ENCODE measurements around the gene ARHGAP26.
"Not testable (repeated sequence)": the region's sequence is repeated elsewhere in the genome, so short reads cannot be mapped to it uniquely, and the experiment has no call there.

ARHGAP26 gene

DNA sequence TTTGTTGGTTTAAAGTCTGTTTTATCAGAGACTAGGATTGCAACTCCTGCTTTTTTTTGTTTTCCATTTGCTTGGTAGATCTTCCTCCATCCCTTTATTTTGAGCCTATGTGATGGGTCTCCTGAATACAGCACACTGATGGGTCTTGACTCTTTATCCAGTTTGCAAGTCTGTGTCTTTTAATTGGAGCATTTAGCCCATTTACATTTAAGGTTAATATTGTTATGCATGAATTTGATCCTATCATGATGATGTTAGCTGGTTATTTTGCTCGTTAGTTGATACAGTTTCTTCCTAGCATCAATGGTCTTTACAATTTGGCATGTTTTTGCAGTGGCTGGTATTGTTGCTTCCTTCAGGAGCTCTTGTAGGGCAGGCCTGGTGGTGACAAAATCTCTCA lies 219.1 kb downstream of the ARHGAP26 start:
- peak overlapping the region; percentile 44 to 86 for H3K27ac Mint-ChIP-seq
- H3K36me3 Mint-ChIP-seq (ENCODE audit: insufficient read depth), result peaks cover 14% of the 10 kb centered on the region

DNA sequence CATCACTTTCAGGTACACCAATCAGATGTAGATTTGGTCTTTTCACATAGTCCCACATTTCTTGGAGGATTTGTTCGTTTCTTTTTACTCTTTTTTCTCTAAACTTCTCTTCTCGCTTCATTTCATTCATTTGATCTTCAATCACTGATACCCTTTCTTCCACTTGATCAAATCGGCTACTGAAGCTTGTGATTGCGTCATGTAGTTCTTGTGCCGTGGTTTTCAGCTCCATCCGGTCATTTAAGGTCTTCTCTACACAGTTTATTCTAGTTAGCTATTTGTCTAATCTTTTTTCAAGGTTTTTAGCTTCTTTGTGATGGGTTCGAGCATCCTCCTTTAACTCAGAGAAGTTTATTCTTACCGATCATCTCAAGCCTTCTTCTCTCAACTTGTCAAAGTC lies 219.9 kb downstream of the ARHGAP26 start:
- not testable (repeated sequence) for H3K27me3 Mint-ChIP-seq; H3K9me3 Mint-ChIP-seq; ATAC-seq (replicated peaks); DNase-seq
- Mint-ChIP-seq H3K4me1 (ENCODE audit: low read depth in 2 of 2) (peaks cover 45 to 59% of the 10 kb centered on the region in 2 donors), H3K4me3 (peak overlapping the region; percentile 33 to 62), H3K36me3 (ENCODE audit: insufficient read depth) (peaks cover 14% of the 10 kb centered on the region), H3K27ac (peak overlapping the region; percentile 44 to 86)

More for the DNA sequence above, 219.1 kb downstream of the ARHGAP26 start:
- ATAC-seq (replicated peaks); H3K4me3 Mint-ChIP-seq; DNase-seq; H3K27me3 Mint-ChIP-seq; H3K9me3 Mint-ChIP-seq: not testable (repeated sequence)
- peaks cover 45 to 57% of the 10 kb centered on the region in 2 donors for H3K4me1 Mint-ChIP-seq (ENCODE audit: low read depth in 2 of 2)

DNA sequence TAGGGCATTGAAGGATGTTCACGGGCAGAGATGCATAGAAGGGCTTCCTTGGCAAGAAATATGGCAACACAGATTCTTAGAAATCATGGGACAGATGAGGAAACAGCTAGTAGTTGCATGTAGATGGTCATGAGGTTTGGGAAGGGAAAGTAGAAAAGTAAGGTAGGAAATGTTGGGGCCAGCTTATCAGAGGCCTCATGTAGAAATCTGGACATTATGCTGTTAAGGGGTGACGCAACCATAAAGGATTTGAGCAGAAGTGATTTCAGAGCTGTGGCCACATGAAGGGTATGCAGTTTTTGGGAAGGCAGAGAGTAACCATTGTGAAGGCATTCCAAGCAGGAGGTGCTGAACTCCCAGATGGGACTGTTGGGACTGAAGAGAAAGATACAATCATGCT lies 224.0 kb downstream of the ARHGAP26 start:
- peaks cover 56 to 73% of the 10 kb centered on the region in 2 donors for H3K4me1 Mint-ChIP-seq (ENCODE audit: low read depth in 2 of 2)
- H3K9me3 Mint-ChIP-seq, result peaks cover 0 to 7% of the 10 kb centered on the region in 2 donors
- no peak for DNase-seq
- H3K27me3 Mint-ChIP-seq, result no peaks in the 10 kb centered on the region
- ATAC-seq (replicated peaks), result no peak
- H3K36me3 Mint-ChIP-seq (ENCODE audit: insufficient read depth), result peaks cover 13% of the 10 kb centered on the region
- peak overlapping the region in 1 of 2 donors; percentile 35 for H3K4me3 Mint-ChIP-seq
- H3K27ac Mint-ChIP-seq, result peak overlapping the region; percentile 39 to 82

DNA sequence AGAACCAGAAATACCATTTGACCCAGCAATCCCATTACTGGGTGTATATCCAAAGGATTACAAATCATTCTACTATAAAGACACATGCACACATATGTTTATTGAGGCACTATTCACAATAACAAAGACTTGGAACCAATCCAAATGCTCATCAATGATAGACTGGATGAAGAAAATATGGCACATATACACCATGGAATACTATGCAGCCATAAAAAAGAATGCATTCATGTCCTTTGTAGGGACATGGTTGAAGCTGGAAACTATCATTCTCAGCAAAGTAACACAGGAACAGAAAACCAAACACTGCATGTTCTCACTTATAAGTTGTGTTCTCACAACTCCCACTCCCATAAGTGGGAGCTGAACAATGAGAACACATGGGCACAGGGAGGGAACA lies 225.4 kb downstream of the ARHGAP26 start:
- not testable (repeated sequence) for ATAC-seq (replicated peaks); H3K9me3 Mint-ChIP-seq; DNase-seq; H3K27me3 Mint-ChIP-seq
- Mint-ChIP-seq H3K27ac (peak overlapping the region; percentile 39 to 82), H3K36me3 (ENCODE audit: insufficient read depth) (peaks cover 13% of the 10 kb centered on the region), H3K4me3 (peak overlapping the region in 1 of 2 donors; percentile 28), H3K4me1 (ENCODE audit: low read depth in 2 of 2) (peaks cover 56 to 70% of the 10 kb centered on the region in 2 donors)

DNA sequence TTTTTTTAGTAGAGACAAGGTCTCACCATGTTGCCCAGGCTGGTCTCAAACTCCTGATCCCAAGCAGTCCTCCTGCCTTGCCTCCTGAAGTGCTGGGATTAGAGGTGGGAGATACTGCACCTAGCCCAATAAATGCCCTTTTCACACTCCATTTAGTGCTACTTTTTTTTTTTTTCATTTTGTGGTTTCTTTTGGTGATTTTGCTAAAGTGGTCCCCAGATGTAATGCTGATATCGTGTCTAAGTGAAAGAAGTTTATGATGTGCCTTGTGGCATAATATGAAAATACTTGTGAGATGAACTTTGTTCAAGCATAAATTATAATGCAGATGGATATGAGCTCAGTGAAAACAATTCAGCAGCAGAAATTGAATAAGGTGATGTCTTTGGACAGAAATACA lies 227.4 kb downstream of the ARHGAP26 start:
- H3K4me3 Mint-ChIP-seq, result peak overlapping the region; percentile 43 to 63
- peaks cover 21% of the 10 kb centered on the region for H3K36me3 Mint-ChIP-seq (ENCODE audit: insufficient read depth)
- ATAC-seq (replicated peaks) (peak; percentile 3), DNase-seq (no peak)
- H3K4me1 Mint-ChIP-seq (ENCODE audit: low read depth in 2 of 2), result peaks cover 59 to 79% of the 10 kb centered on the region in 2 donors
- H3K27ac Mint-ChIP-seq, result peak overlapping the region; percentile 82 to 99
- no peaks in the 10 kb centered on the region for H3K27me3 Mint-ChIP-seq
- no peaks in the 10 kb centered on the region for H3K9me3 Mint-ChIP-seq

DNA sequence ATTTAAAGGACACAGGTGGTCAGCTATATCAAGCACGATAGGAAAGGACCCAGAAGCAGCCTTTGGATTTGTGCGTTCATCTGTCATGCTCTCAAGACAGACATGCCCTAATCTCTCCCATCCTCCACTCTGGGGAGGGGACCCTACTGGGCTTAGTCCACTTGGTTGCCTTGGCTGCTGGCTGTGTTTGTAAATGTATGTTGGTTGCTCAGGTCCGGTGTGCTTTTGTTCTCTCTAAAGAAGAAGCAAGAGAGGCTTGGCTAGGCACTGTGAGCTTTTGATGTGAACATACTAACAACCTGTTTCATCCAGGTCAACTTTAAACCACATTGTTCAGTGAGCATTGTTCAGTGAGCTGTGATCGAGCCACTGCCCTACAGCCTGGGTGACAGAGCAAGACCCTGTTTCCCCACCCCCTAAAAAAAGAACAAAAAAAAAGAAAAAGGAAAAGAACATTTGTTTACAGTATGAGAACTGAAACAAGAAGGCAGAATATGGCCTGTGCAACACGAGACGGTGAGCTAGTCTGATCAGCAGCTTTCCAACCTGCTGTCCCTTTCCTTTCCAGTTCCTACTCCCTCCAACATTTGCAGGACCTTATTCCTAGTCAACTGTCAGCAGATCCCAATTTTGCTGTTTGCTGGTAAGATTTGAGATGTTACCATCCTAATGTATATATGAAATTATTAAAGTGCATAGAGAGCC lies 228.3 kb downstream of the ARHGAP26 start:
- DNase-seq (no peak), ATAC-seq (replicated peaks) (no peak)
- peak overlapping the region; percentile 41 to 43 for H3K4me3 Mint-ChIP-seq
- peak overlapping the region; percentile 82 to 99 for H3K27ac Mint-ChIP-seq
- peaks cover 68 to 88% of the 10 kb centered on the region in 2 donors for H3K4me1 Mint-ChIP-seq (ENCODE audit: low read depth in 2 of 2)
- H3K9me3 Mint-ChIP-seq, result no peaks in the 10 kb centered on the region
- no peaks in the 10 kb centered on the region for H3K27me3 Mint-ChIP-seq
- H3K36me3 Mint-ChIP-seq (ENCODE audit: insufficient read depth), result peaks cover 30% of the 10 kb centered on the region

DNA sequence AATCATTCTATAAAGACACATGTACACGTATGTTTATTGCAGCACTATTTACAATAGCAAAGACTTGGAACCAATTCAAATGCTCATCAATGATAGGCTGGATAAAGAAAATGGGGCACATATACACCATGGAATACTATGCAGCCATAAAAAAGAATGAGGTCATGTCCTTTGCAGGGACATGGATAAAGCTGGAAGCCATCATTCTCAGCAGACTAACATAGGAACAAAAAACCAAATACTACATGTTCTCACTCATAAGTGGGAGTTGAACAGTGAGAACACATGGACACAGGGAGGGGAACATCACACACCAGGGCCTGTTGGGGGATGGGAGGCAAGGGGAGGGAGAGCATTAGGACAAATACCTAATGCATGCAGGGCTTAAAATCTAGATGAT lies 230.4 kb downstream of the ARHGAP26 start:
- H3K27ac Mint-ChIP-seq, result peak overlapping the region; percentile 98 to 99
- not testable (repeated sequence) for ATAC-seq (replicated peaks); DNase-seq; H3K27me3 Mint-ChIP-seq; H3K9me3 Mint-ChIP-seq
- peak overlapping the region in 1 of 2 donors; percentile 33 for H3K4me3 Mint-ChIP-seq
- peaks cover 27% of the 10 kb centered on the region for H3K36me3 Mint-ChIP-seq (ENCODE audit: insufficient read depth)
- peaks cover 65 to 84% of the 10 kb centered on the region in 2 donors for H3K4me1 Mint-ChIP-seq (ENCODE audit: low read depth in 2 of 2)

DNA sequence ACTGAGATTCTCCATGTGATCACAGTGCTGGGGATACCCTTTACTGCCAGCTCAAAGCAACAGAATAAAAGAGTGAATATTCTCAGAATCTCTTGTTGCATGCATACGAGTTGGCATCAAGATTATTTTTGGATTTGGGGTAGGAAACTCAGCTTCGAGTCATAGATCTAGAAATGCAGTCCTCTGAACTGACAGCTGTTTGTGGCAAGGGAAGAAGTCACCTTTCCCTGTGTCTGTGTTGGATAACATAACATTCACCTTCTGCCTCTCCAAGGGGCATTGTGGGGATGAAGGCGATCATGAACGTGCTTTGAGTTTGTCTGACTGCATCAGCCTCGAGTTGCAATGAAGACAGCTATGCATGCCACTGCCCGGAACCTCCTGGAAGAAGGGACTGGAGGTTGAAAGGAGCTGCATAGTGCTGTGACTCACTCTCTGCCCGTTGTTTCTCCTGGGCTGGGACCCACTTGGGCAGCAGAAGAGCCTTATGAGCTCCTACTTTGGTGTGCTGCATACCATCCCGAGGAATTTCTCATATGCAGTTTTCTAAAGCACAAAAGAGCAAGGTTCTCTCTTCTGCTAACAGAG lies 231.7 kb downstream of the ARHGAP26 start:
- peak overlapping the region; percentile 98 to 99 for H3K27ac Mint-ChIP-seq
- peaks cover 62 to 85% of the 10 kb centered on the region in 2 donors for H3K4me1 Mint-ChIP-seq (ENCODE audit: low read depth in 2 of 2)
- H3K9me3 Mint-ChIP-seq, result no peaks in the 10 kb centered on the region
- ATAC-seq (replicated peaks) (peak; percentile 0), DNase-seq (no peak)
- peaks cover 22% of the 10 kb centered on the region for H3K36me3 Mint-ChIP-seq (ENCODE audit: insufficient read depth)
- no peaks in the 10 kb centered on the region for H3K27me3 Mint-ChIP-seq
- H3K4me3 Mint-ChIP-seq, result peak overlapping the region; percentile 72 to 79

DNA sequence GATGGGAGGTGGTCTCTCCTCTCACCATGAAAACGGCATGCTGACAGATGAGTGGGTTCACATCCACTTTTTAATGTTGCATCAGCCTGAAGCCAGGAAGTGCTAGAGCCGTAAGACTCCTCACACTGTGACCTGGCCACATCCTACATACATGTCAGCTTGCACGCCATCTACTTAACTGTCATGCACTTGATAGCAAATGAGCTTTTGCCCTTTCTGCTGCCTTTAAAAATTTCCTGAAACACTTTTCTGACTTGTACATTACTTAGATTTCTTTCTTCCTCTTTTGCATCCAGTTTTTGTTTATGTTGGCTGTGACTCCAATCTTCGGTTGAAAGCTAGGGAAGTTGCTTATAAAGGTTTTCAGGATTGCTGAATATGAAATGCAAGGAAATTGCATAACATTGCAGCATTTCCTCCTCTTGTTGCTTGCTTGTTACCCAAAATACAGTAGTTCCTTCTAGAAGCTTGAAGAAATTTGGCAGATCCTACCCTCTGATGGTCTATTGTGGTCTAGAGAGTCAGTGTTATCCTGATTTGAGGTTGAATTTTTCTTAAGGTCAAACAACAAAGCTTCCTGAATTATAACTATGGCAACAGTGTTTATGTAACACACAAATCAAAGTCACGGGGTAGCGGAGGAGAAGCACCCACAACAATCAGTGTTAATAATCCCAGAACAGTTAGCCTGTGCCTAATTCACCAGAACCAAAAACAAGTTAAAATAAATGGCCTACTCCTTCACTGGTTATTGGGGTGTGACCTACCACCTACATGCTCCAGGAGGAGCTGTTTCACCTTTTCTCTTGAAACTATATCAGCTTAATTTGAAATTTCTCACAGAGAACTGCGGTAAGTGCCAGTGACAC lies 232.5 kb downstream of the ARHGAP26 start:
- DNase-seq (peak; percentile 64 to 67 (median 66)), ATAC-seq (replicated peaks) (peak; percentile 81)
- peaks cover 22% of the 10 kb centered on the region for H3K36me3 Mint-ChIP-seq (ENCODE audit: insufficient read depth)
- H3K9me3 Mint-ChIP-seq, result no peaks in the 10 kb centered on the region
- H3K4me3 Mint-ChIP-seq, result peak overlapping the region; percentile 72 to 79
- H3K27me3 Mint-ChIP-seq, result no peaks in the 10 kb centered on the region
- H3K27ac Mint-ChIP-seq, result peak overlapping the region; percentile 98 to 99
- peaks cover 63 to 85% of the 10 kb centered on the region in 2 donors for H3K4me1 Mint-ChIP-seq (ENCODE audit: low read depth in 2 of 2)

DNA sequence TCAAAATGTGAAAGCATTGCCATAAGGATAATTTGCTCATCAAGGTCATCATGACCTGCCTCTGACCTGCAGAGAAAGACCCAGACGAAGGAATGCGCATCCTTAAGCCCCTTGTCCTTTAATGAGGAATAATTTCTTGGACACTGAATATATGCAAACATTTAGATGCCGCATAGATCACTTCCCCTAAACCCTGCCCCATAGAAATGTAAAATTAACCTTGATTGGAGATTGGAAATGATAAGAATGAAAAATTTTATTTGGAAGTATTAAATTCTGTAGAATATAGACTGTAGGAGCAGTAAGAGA lies 233.1 kb downstream of the ARHGAP26 start:
- no peak for ATAC-seq (replicated peaks)
- H3K27me3 Mint-ChIP-seq, result no peaks in the 10 kb centered on the region
- no peak for DNase-seq
- H3K27ac Mint-ChIP-seq, result peak overlapping the region; percentile 98 to 99
- H3K9me3 Mint-ChIP-seq, result no peaks in the 10 kb centered on the region
- peak overlapping the region; percentile 72 to 79 for H3K4me3 Mint-ChIP-seq
- peaks cover 67 to 88% of the 10 kb centered on the region in 2 donors for H3K4me1 Mint-ChIP-seq (ENCODE audit: low read depth in 2 of 2)
- peaks cover 22% of the 10 kb centered on the region for H3K36me3 Mint-ChIP-seq (ENCODE audit: insufficient read depth)

DNA sequence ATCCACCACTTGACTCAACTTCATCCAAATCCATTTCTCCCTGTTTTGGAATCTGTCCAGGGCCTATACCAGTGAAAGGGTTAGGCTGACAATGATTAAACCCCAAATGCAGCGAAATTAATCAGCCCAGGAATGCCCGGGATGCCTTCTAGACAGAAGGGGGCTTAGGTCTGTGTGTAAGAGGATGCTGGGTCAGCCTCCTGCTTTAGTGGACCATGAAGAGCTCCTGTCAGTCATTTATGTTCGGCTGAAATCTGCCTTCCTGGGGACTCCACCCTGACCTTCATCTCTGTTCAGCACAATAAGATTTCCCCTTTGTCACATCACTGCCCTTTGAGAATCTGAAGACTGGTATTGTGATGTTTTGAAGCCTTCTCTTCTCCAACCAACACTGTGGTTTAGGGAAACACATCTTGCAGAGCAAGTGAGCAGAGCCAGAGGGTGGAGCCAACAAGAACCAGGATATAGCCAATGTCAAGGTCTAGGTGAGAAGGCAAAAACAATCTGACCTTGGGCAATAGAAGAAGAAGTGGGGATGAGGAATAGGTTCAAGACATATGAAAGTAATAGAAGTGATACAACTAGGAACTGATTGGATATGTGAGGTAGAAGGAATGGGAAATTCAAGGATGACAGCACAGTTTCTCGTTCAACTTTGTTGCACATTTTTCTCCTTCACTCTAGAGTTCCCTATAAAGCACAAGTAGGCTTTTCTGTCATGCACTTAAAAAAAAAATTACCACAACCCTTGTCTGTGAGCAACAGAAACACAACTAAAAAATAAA lies 234.4 kb downstream of the ARHGAP26 start:
- Mint-ChIP-seq H3K27me3 (no peaks in the 10 kb centered on the region), H3K27ac (peak overlapping the region; percentile 98 to 99), H3K36me3 (ENCODE audit: insufficient read depth) (peaks cover 29% of the 10 kb centered on the region), H3K4me1 (ENCODE audit: low read depth in 2 of 2) (peaks cover 64 to 81% of the 10 kb centered on the region in 2 donors), H3K4me3 (peak overlapping the region; percentile 25 to 51), H3K9me3 (no peaks in the 10 kb centered on the region)
- DNase-seq (no peak), ATAC-seq (replicated peaks) (no peak)

DNA sequence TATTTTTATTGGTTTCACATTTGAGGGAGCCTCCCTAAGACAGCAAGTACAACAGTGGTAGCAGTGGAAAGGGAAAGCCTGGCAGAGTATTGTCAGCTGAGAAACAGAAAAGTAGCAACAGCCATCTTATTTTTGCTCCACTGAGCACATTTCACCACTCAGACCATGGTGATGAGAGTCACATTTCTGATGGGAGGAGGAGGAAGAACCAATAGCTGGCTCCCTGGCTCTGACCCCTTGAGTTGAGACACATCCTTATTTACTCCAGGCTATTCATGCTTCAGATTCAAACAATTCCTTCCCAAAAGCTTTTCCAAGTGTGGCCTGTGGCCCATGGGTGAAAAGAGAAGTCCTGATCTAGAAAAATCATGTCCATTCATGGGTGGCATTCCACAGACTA lies 236.3 kb downstream of the ARHGAP26 start:
- Mint-ChIP-seq H3K4me3 (peak overlapping the region in 1 of 2 donors; percentile 6), H3K9me3 (no peaks in the 10 kb centered on the region)

DNA sequence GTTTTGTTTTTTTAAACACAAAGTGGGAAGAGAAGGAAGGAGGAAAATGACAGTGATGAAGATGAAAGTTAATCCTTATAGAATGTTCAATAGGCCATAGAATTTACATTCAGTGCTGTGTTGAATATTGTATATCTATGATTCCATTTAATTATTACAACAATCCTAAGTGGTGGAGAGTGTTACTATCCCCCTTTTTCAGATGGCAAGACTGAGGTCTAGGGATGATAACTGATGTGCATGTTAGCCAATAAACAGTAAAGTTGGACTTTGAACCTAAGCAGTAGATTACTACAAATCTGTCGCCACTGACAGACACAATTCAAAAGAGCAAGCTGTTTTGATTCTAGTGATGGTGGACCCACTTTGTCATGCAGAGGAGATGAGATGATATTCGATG lies 237.9 kb downstream of the ARHGAP26 start:
- H3K4me1 Mint-ChIP-seq (ENCODE audit: low read depth in 2 of 2), result peaks cover 52 to 58% of the 10 kb centered on the region in 2 donors
- no peaks in the 10 kb centered on the region for H3K27me3 Mint-ChIP-seq
- peak overlapping the region; percentile 33 to 62 for H3K4me3 Mint-ChIP-seq
- no peak for DNase-seq
- no peak for ATAC-seq (replicated peaks)
- no peaks in the 10 kb centered on the region for H3K9me3 Mint-ChIP-seq
- peaks cover 25% of the 10 kb centered on the region for H3K36me3 Mint-ChIP-seq (ENCODE audit: insufficient read depth)
- peak overlapping the region; percentile 98 to 99 for H3K27ac Mint-ChIP-seq

More for the DNA sequence above, 236.3 kb downstream of the ARHGAP26 start:
- peaks cover 33% of the 10 kb centered on the region for H3K36me3 Mint-ChIP-seq (ENCODE audit: insufficient read depth)
- DNase-seq, result no peak
- H3K4me1 Mint-ChIP-seq (ENCODE audit: low read depth in 2 of 2), result peaks cover 64 to 69% of the 10 kb centered on the region in 2 donors
- H3K27me3 Mint-ChIP-seq, result no peaks in the 10 kb centered on the region
- peak overlapping the region; percentile 98 to 99 for H3K27ac Mint-ChIP-seq
- ATAC-seq (replicated peaks), result no peak

All from effector memory CD8-positive, alpha-beta T cell (primary cell).